SK-N-MC (cell line): ENCODE data around the gene ARRB1.

Experiments
- EZH2 ChIP-seq: fragments of 200-600 bp; sonication (generic); IDR thresholded peaks from one replicate; pipeline ENCODE4 v1.6.1; 2017; ENCODE audit warnings: antibody characterized with exemption
- FOXP2 ChIP-seq: optimal IDR thresholded peaks from 2 replicates; pipeline ENCODE3; 2011; ENCODE audit warnings: mild to moderate bottlenecking, moderate library complexity; ENCODE audit not compliant: insufficient read depth; ENCODE audit errors: extremely low read length, control extremely low read depth
- POLR2AphosphoS5 ChIP-seq: IDR thresholded peaks from 2 replicates; pipeline ENCODE4 v1.6.1; 2012; ENCODE audit warnings: mild to moderate bottlenecking, low read depth, low read length, borderline replicate concordance

GRCh38 chr11:75350122-75350742, 1.2 kb downstream of the ARRB1 start:
- TF ChIP-seq POLR2AphosphoS5 (no peak), EZH2 (no peak), FOXP2 (no peak)
